Activated CD4-positive, alpha-beta T cell treated with anti-CD3 and anti-CD28 coated beads, Interleukin-2, amount 50 U/mL, for 16 hours (primary cell): ENCODE results near the gene CALR.
"Not testable (repeated sequence)": the region's sequence is repeated elsewhere in the genome, so short reads cannot be mapped to it uniquely, and the experiment has no call there.

Experiments
- DNase-seq: peaks from one replicate; pipeline ENCODE4 v3.0.0-alpha.2; 2020

The CALR gene

GRCh38 chr19:12953799-12954611 lies 15.6 kb downstream of the CALR start:
- DNase-seq: no peak

DNA sequence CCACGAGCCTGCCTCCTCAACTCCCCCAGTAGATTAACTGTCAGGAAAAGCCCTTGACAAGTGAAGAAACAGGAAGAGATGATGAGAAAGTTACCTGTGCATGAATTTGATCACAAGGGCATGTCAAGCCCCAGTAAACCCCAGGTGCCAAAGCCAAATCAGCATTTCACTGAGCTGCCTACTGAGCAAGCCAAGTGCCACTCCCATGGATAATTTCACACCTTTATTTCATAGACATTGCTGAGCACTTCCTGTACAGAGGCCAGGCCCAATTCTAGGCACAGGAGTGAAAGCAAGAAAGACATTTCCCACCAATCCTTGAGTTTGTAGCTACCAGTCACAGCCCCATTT lies 16.2 kb downstream of the CALR start:
- peak; percentile 38 for DNase-seq

DNA sequence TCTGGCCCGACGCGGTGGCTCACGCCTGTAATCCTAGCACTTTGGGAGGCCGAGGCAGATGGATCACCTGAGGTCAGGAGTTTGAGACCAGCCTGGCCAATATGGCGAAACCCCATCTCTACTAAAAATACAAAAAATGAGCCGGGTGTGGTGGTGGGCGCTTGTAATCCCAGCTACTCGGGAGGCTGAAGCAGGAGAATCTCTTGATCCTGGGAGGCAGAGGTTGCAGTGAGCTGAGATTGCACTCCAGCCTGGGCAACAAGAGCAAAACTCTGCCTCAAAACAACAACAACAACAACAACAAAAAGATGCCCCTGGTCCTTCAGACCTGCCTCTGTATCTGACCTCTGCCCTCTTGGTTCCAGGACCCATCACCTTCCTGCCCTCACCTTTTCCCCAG lies 17.2 kb downstream of the CALR start:
- not testable (repeated sequence) for DNase-seq

DNA sequence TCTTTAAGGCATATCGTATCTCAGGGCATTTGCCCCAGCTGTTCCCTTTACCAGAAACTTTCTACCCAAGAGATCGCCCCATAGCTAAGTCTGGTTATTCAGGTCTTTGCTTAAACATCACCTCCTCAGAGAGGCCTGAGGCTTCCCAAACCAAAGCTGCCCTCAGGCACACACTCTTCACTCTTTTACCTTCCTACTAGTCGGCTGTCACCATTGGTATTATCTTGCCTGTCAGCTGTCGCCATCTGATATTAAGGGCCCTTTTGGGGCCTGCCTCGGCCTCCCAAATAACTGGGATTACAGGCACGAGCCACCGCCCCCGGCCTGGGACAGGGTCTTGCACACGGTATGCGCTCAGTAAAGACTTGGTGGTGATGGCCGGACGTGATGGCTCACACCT lies 17.6 kb downstream of the CALR start:
- no peak for DNase-seq

GRCh38 chr19:12956446-12957388 lies 18.3 kb downstream of the CALR start, which contains the start of gene GADD45GIP1:
Gene GADD45GIP1 (minus strand): TSS chr19:12957223. CDS start chr19:12957212, 11 bp downstream.
- DNase-seq: peak; percentile 89

GRCh38 chr19:12957389-12957952 lies 19.1 kb downstream of the CALR start:
- DNase-seq: not testable (repeated sequence)

DNA sequence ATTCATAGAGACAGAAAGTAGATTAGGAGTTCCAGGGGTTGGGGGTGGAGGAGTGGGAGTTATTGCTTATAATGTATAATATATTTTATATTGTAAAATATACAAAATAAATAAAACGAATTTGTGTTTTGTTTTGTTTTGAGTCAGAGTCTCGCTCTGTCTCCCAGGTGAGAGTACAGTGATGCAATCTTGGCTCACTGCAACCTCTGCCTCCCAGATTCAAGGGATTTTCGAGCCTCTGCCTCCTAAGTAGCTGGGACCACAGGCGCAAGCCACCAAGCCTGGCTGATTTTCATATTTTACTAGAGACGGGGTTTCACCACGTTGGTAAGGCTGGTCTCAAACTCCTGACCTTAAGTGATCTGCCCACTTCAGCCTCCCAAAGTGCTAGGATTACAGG lies 21.1 kb downstream of the CALR start:
- no peak for DNase-seq

DNA sequence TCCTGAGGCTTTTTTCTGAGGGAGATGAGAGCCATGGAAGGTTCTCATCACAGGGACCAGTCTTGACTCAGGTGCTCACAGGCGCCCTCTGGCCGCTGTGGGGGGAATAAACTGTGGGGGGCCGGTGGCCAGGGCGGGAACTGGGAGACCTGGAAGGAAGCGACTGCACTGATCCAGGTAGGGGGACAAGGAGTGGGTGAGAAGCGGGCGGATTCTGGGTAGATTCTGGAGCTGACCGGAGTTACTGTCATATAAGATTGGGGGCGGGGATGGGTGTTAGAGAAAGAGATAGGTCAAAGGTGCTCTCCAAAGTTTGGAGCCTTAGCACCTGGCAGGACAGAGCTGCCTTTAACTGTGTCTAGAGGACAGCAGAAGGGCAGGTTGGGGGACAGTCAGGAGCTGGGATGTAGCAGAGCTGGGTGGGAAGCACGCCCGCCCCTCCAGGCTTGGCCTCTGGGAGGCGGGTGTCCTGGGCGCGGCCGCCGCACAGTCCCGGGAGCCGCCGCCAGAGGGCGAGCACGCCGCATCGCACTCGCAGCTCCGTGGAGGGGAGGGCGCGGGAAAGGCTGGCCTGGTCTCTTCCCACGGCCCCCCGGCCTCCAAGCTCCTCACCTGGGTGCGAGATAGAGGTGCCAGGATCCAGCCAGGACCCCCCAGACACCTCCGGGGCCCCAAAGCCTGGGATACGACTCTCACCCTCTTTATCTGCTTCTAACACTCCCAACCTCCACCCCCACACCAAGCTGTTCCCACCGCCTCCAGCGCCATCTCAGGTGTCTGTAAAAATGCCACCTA lies 26.8 kb downstream of the CALR start:
- DNase-seq: peak; percentile 90

- no peak for DNase-seq
Observed at GRCh38 chr19:12965812-12966135, 27.4 kb downstream of the CALR start.

DNA sequence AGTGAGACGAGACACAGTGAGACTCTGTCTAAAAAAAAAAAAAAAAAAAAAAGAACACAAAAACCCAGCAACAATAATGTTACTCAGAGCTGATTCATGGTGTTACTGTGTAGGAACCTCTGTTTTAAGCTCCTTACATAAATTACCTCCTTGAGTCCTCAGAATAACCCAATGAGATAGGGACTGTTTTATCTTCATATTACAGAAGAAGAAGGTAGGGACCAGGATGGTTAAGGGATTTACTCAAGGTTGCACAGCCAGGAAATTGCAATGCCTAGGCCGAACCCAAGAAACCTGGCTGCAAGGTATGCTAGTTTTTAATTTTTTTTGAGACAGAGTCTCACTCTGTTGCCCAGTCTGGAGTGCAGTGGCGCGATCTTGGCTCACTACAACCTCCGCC lies 29.5 kb downstream of the CALR start:
- DNase-seq: no peak

DNA sequence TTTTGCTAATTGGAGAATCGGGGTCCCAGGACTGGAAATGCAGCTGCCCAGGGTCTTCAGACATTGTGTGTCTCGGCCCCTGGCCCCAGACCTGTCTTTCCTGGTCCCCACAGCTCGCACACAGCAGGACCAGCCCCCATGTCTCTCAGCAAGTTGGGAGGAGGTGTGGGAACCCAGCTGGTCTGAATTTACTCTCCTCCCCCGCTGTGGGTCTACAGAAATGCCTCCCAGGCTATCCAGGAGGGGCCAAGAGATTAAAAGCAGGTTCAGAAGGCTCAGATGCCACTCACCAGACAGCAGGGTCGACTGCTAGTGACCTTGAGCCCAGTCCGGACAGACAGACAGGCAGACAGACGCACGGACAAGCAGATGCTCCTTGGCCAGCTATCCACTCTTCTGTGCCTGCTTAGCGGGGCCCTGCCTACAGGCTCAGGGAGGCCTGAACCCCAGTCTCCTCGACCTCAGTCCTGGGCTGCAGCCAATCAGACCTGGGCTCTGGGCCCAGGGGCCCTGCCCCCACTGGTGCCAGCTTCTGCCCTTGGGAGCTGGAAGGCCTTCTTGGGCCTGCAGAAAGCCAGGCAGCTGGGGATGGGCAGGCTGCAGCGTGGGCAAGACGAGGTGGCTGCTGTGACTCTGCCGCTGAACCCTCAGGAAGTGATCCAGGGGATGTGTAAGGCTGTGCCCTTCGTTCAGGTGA lies 31.0 kb downstream of the CALR start, which contains the start of gene DAND5:
Gene DAND5, plus strand, starts transcription at position 285 of the 697 bp plus-strand sequence. Its CDS starts 85 bp downstream, at position 370.
- DNase-seq: no peak

- DNase-seq: no peak
Observed at GRCh38 chr19:12970070-12970820, 31.8 kb downstream of the CALR start.

DNA sequence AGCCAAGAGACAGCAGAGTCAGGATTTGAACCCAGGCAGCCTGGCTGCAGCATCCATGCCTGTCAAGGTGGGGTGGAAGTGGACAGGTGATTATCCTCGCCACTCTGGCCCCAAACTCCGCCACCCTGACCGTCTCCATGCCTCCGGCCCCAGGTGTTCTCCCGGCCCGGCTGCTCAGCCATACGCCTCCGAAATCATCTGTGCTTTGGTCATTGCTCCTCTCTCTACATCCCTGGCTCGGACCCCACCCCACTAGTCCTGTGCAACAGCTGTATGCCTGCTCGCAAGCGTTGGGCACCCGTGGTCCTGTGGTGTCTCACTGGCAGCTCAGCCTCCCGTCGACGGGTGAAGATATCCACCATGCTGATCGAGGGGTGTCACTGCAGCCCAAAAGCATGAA lies 34.8 kb downstream of the CALR start:
- no peak for DNase-seq

GRCh38 chr19:12974301-12975220 lies 36.2 kb downstream of the CALR start:
- no peak for DNase-seq

- DNase-seq: no peak
Observed at GRCh38 chr19:12975221-12975741, 36.9 kb downstream of the CALR start.

DNA sequence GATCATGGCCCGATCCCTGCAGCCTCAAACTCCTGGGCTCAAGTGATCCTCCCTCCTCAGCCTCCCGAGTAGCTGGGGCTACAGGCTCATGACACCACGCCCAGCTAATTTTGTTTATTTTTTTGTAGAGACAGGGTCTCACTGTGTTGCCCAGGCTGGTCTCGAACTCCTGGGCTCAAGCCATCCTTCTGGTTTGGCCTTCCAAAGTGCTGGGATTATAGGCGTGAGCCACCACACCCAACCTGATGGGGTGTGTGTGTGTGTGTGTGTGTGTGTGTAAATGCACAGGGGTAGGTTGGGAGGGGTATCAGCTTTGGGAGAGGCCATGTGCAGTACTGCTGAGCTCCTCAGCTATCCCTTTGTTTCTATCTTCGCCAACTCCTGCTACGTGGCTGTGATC lies 37.7 kb downstream of the CALR start:
- DNase-seq: not testable (repeated sequence)

GRCh38 chr19:12979974-12980373 lies 41.6 kb downstream of the CALR start:
- DNase-seq: no peak

GRCh38 chr19:12982648-12983047 lies 44.2 kb downstream of the CALR start:
- DNase-seq: no peak

GRCh38 chr19:12983091-12983490 lies 44.7 kb downstream of the CALR start:
- no peak for DNase-seq
